HG02884 (cell line): ENCODE data around the gene POU1F1.
"Not testable (repeated sequence)": the region's sequence is repeated elsewhere in the genome, so short reads cannot be mapped to it uniquely, and the experiment has no call there.

Source experiments
- ATAC-seq: cut with Tn5 transposase; IDR thresholded peaks from one replicate; pipeline ENCODE4 v1.9.1; 2021; ENCODE audit warnings: mild to moderate bottlenecking, moderate library complexity; ENCODE audit not compliant: unreplicated experiment

The POU1F1 gene

GRCh38 chr3:87260270-87260669, 16.1 kb downstream of the POU1F1 start:
- ATAC-seq = peak; percentile 76

- no peak for ATAC-seq
Measured at GRCh38 chr3:87250009-87250408, 26.4 kb downstream of the POU1F1 start.

- ATAC-seq = no peak
Measured at GRCh38 chr3:87248831-87249230, 27.6 kb downstream of the POU1F1 start.

GRCh38 chr3:87248231-87248630, 28.2 kb downstream of the POU1F1 start:
- not testable (repeated sequence) for ATAC-seq

GRCh38 chr3:87247430-87247773, 29.0 kb downstream of the POU1F1 start:
- no peak for ATAC-seq

GRCh38 chr3:87246662-87247429, 29.5 kb downstream of the POU1F1 start:
- no peak for ATAC-seq

GRCh38 chr3:87236093-87236492, 40.3 kb downstream of the POU1F1 start:
- no peak for ATAC-seq

GRCh38 chr3:87233805-87234204, 42.6 kb downstream of the POU1F1 start:
- ATAC-seq = no peak

GRCh38 chr3:87229113-87229512, 47.3 kb downstream of the POU1F1 start:
- ATAC-seq = no peak

- no peak for ATAC-seq
Measured at GRCh38 chr3:87228316-87228715, 48.1 kb downstream of the POU1F1 start.

GRCh38 chr3:87227835-87228144, 48.6 kb downstream of the POU1F1 start:
- ATAC-seq = peak; percentile 1

GRCh38 chr3:87227104-87227834, 49.1 kb downstream of the POU1F1 start, which contains the start of gene CHMP2B:
CHMP2B (plus strand) TSS chr3:87227309; CDS start chr3:87227523, 214 bp downstream.
- peak; percentile 95 for ATAC-seq

GRCh38 chr3:87225659-87226058, 50.7 kb downstream of the POU1F1 start:
- ATAC-seq = no peak

GRCh38 chr3:87219611-87220010, 56.8 kb downstream of the POU1F1 start:
- ATAC-seq = no peak

- ATAC-seq = no peak
Measured at GRCh38 chr3:87218560-87218959, 57.8 kb downstream of the POU1F1 start.
